22Rv1 (cell line): ENCODE data around the gene FBH1.
"Not testable (repeated sequence)": the region's sequence is repeated elsewhere in the genome, so short reads cannot be mapped to it uniquely, and the experiment has no call there.

Experiments
- H3K27ac ChIP-seq: fragments of 450-650 bp; 2 replicates; pipeline ENCODE4 v1.5.1; 2017
- CTCF ChIP-seq: fragments of 450-650 bp; IDR thresholded peaks from 2 replicates; pipeline ENCODE4 v1.5.1; 2017; ENCODE audit warnings: mild to moderate bottlenecking
- ZFX ChIP-seq: fragments of 450-650 bp; IDR thresholded peaks from 2 replicates; pipeline ENCODE4 v1.6.1; 2017; ENCODE audit warnings: antibody characterized with exemption, borderline replicate concordance

The FBH1 gene

DNA sequence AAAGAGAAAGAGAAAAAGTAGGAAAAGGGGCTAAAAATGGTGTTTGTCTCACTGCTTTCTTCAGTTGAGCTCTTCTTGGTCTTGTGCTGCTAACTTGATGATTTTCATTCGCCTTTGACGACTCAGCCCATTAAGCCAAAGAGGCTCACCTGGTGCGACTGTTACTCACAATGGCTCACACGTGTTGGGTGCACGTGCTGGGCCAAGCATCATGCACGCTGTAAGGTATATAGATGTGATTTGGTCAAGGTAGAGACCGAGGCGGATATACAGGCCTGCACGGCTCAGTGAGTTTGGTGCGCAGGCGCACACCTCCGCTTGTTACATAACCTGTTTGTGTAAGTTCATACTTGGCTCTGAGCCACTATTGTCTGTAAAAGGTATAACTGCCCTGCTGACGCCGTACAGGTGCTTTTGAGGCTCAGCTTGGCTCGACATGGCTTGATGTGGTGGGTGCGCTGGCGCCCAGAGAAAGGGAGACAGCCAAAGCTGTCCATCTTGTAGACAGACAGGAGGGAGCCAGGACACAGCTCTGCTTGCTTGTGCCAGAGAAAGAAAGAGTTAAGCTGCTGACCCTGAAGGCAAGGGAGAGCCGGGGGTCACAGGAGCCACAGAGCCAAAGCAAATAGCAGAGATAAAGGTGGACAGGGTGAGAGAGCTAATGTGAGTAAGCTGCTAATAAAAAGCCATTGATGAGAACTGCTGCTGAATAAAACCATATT is 33.9 kb upstream of the FBH1 start:
- TF ChIP-seq ZFX, result no peak
- TF ChIP-seq CTCF, result no peak
- H3K27ac ChIP-seq, result no peak overlapping the region

DNA sequence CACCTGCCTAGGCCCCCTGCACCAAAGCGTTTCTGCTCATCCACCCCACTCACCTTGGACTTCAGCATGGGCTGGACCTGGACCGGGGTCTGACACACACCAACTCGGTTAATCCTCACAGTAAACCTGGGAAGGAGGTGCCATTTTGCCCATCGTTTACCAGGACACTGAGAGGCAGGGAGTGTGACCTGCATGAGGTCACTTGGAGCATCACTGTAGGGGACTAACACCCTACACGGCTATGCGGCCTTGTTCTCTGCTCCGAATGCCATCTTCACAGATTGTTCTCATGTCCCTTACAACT is 33.4 kb upstream of the FBH1 start:
- TF ChIP-seq CTCF (no peak), ZFX (no peak)
- no peak overlapping the region for H3K27ac ChIP-seq

DNA sequence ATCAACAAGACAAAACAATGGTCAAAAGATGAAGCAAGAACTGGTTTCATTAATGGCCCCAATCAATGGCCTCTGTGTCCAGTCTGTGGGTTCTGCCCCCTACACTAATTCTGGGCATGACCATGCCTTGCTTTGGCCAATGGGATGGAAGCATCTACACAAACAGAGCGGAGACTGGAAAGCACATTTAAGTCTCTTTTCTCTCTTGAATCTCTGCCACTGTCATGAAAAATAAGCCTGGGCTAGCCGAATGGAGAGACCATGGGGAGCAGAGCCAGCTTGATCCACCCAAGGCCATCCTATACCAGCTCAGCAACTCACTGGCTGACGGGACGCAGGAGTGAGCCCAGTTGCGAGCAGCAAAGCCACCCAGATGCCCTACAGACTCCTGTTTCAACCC is 31.2 kb upstream of the FBH1 start:
- TF ChIP-seq ZFX (no peak), CTCF (no peak)
- no peak overlapping the region for H3K27ac ChIP-seq

DNA sequence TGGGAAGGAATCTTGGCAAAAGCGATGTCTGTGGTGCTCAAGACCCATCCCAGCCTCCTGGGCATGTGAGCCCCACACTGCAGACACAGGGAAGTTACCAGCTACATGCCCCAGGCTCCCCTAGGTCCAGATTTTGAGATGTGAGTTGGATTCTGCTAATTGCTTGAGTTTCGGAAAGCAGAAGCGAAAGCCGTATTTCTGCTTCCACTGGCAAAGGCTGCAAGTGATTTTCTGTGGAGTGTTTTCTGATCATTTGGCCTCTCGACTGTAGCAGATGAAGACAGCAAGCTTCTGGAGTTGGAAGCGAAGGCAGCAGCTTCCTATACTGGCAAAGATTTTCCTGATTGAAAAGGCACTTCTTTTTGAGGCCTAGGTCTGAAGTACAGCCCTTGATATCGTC is 30.0 kb upstream of the FBH1 start:
- no peak overlapping the region for H3K27ac ChIP-seq
- TF ChIP-seq CTCF (no peak), ZFX (no peak)

- TF ChIP-seq ZFX, result no peak
- no peak for TF ChIP-seq CTCF
- no peak overlapping the region for H3K27ac ChIP-seq
These were observed 27.6 kb upstream of the FBH1 start for GRCh38 chr10:5862360-5862961.

- H3K27ac ChIP-seq, result not testable (repeated sequence)
These were observed 26.9 kb upstream of the FBH1 start for GRCh38 chr10:5862981-5863685.

DNA sequence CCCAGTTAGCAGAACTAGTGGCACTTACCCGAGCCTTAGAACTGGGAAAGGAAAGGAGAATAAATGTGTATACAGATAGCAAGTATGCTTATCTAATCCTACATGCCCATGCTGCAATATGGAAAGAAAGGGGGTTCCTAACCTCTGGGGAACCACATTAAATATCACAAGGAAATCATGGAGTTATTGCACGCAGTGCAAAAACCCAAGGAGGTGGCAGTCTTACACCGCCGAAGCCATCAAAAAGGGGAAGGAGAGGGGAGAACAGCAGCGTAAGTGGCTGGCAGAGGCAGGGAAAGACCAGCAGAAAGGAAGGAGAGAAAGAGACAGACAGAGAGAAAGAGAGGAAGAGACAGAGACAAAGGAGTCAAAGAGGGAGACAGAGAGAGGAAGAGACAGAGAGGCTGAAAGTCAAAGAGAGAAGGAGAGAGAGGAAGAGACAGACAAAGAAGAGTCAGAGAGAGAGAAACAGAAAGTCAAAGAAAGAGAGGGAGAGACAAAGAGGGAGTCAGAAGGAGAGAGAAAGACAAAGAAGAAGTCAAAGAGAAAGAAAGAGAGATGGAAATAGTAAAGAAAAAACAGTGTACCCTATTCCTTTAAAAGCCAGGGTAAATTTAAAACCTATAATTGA is 23.5 kb upstream of the FBH1 start:
- not testable (repeated sequence) for H3K27ac ChIP-seq

DNA sequence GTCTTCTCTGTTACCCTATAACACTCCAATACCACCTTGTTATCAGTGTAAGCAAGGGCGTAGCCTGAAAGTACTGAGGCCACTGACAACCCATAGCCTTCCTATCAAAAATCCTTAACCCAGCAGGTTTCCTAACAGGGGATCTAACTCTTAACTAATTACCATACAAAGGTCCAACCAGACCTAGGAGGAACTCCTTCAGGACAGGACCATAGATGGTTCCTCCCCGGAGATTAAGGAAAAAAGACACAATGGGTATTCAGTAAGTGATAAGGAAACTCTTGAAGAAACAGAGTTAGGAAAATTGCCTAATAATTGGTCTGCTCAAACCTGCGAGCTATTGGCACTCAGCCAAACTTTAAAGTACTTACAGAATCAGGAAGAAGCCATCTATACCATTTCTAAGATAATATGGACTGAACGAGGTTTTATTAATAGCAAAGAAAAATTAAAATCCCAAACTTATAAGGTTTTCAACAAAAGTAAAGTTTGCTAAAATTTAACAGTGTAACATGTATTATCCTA is 22.9 kb upstream of the FBH1 start:
- H3K27ac ChIP-seq, result not testable (repeated sequence)

- H3K27ac ChIP-seq, result not testable (repeated sequence)
These were observed 21.7 kb upstream of the FBH1 start for GRCh38 chr10:5868383-5868782.
